Esophagus squamous epithelium (tissue), 5 donors: ENCODE data around the gene RXFP4. TPM values are rescaled to one million over a fixed set of nuclear protein-coding genes. Genes with fewer than 3 reads are reported as not detected.

Source experiments
- DNase-seq: peaks from one replicate; lab custom pipeline; 2025; lab: John Stamatoyannopoulos, UW
- H3K27ac ChIP-seq, 4 donors: fragments of 200-600 bp; sonication (generic); one replicate each; pipeline ENCODE4 v1.5.1; 2016 to 2019; ENCODE audit warnings: mild to moderate bottlenecking in 1 of 4
- H3K27me3 ChIP-seq, 4 donors: fragments of 200-600 bp; sonication (generic); 1 replicate in 3 of 4; 2 replicates in 1 of 4; pipeline versions ENCODE4 v1.5.1 to v1.6.0; 2017 to 2021; ENCODE audit warnings: antibody characterized with exemption in 1 of 4
- H3K36me3 ChIP-seq, 3 donors: fragments of 200-600 bp; sonication (generic); one replicate each; pipeline ENCODE4 v1.5.1; 2016 to 2019
- H3K4me1 ChIP-seq, 3 donors: fragments of 200-600 bp; sonication (generic); one replicate each; pipeline ENCODE4 v1.5.1; 2017 to 2019
- H3K4me3 ChIP-seq, 4 donors: fragments of 200-600 bp; sonication (generic); 1 replicate in 3 of 4; 2 replicates in 1 of 4; pipeline ENCODE4 v1.5.1; 2016 to 2019; ENCODE audit warnings: mild to moderate bottlenecking in 2 of 4, moderate library complexity in 1 of 4
- H3K9me3 ChIP-seq, 3 donors: fragments of 200-600 bp; sonication (generic); one replicate each; pipeline ENCODE4 v1.5.1; 2016 to 2019
- CTCF ChIP-seq, 6 experiments: fragments of 450-650 bp in 4 of 6; fragments of 200-600 bp in 2 of 6; sonication (generic) in 2 of 6; IDR thresholded peaks; one replicate each; pipeline ENCODE4 v1.5.1; 2016 to 2019; ENCODE audit warnings: antibody characterized with exemption in 6 of 6, mild to moderate bottlenecking in 4 of 6, moderate library complexity in 4 of 6
- POLR2A ChIP-seq, 4 donors: fragments of 450-650 bp; IDR thresholded peaks; one replicate each; pipeline ENCODE4 v1.6.1; 2017; ENCODE audit warnings: antibody characterized with exemption in 4 of 4, mild to moderate bottlenecking in 4 of 4, moderate library complexity in 3 of 4
- WGBS, 2 donors: methylation state at CpG; one replicate each; pipeline ENCODE4 v1.1.5; 2018; 5-methylcytosine and 5-hydroxymethylcytosine counted together
- intact Hi-C: fragments of 100-400 bp; cut with DNase I; formaldehyde crosslinking; loops from one replicate; pipeline ENCODE4 v1.15.0; 2022
- total RNA-seq, 4 donors: library from RNA; depleted of rRNA; stranded (reverse); fragments of >200 nt; gene quantifications; one replicate each; pipeline ENCODE4 v1.1.0, GENCODE V29; 2016
- donor health status: DM: yes; HTN: yes; CAD: no.

Gene RXFP4
- total RNA-seq, 4 donors from 2014 or later = not detected

DNA sequence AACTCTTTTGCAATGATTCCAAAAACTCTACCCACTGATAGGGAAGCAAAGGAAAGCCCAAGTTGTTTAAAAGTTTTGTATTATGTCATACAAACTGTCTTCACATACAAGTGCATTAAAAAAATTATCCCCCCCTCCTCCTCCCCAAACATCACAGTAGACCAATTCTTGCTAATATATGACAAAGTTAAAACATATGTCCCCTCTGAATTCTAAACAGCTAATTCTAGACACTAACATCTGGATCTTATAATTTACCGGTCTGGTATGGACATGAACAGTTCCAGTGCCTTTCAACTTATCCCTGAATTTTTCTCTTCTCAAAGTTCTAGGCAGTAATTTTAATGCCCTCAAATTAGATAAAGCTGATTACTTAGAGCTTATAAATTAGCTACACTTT lies 43.7 kb upstream of the RXFP4 start:
- no peak overlapping the region for H3K4me3 ChIP-seq
- no peak for TF ChIP-seq CTCF (IDR thresholded peaks at IDR 0.05)
- TF ChIP-seq POLR2A (IDR thresholded peaks at IDR 0.05) = no peak
- peaks cover 0 to 17% (median 11%) of the 10 kb centered on the region in 3 donors for H3K4me1 ChIP-seq
- intact Hi-C loops = no loop called here
- WGBS, 2 donors = 73 to 97% methylated on average over 1 of the region's 1 CpG
- DNase-seq = no peak
- H3K36me3 ChIP-seq = peaks cover 23 to 76% (median 39%) of the 10 kb centered on the region in 3 donors
- H3K9me3 ChIP-seq = no peaks in the 10 kb centered on the region
- no peaks in the 10 kb centered on the region for H3K27me3 ChIP-seq
- H3K27ac ChIP-seq = no peak overlapping the region

DNA sequence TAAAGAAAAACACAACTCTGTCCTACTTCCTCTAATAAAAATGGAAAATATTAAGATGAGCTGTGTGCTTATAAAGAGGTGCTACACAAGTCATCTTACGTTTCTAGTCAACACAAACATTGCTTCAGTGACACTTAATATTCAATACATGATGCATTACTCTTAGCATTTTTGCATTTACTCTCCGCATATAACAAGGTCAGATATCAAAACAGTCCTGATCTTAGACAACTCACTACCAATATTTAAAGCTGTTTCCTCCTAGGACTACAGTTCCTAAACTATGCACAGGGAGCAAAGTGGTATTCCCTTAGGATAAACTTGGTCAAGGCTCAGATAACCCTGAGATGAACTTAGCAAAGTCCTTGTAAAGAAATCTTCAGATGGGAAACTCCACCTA lies 42.5 kb upstream of the RXFP4 start:
- TF ChIP-seq POLR2A (IDR thresholded peaks at IDR 0.05) (no peak), CTCF (IDR thresholded peaks at IDR 0.05) (no peak)
- Histone ChIP-seq H3K9me3 (no peaks in the 10 kb centered on the region), H3K27me3 (no peaks in the 10 kb centered on the region), H3K4me1 (peaks cover 0 to 6% (median 2%) of the 10 kb centered on the region in 3 donors), H3K4me3 (no peak overlapping the region), H3K27ac (no peak overlapping the region), H3K36me3 (peaks cover 32 to 87% (median 51%) of the 10 kb centered on the region in 3 donors)
- WGBS, 2 donors = 61 to 74% methylated on average over 2 of the region's 2 CpGs
- intact Hi-C loops = no loop called here
- no peak for DNase-seq

GRCh38 chr1:155899683-155900082 lies 41.8 kb upstream of the RXFP4 start:
- H3K4me3 ChIP-seq = no peak overlapping the region
- no peak overlapping the region for H3K27ac ChIP-seq
- WGBS, 2 donors = 97 to 100% methylated on average over 2 of the region's 2 CpGs
- no peak for DNase-seq
- H3K36me3 ChIP-seq = peaks cover 35 to 95% (median 58%) of the 10 kb centered on the region in 3 donors
- TF ChIP-seq CTCF (IDR thresholded peaks at IDR 0.05) (no peak), POLR2A (IDR thresholded peaks at IDR 0.05) (no peak)
- H3K4me1 ChIP-seq = no peaks in the 10 kb centered on the region
- no peaks in the 10 kb centered on the region for H3K9me3 ChIP-seq
- H3K27me3 ChIP-seq = no peaks in the 10 kb centered on the region
- intact Hi-C loops = no loop called here

DNA sequence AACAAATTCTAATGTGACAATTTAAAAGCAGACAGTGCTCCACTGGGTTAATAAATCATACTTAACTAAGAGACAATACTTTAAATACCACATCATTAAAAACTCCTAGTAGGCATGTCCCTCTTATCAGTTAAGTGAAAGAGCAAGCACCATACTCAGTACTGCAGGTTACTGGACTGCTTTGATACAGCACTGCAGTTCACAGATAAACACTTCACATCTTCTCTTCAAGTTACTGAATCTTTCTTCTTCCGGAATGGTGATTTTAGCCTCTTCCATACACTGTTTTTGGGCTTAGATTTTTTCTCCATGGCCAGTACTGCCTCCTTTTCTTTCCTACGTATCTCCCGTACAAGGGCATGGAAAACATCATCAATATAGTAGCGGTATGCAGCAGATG lies 41.3 kb upstream of the RXFP4 start:
- intact Hi-C loops = no loop called here
- WGBS, 2 donors = 85 to 95% methylated on average over 4 of the region's 4 CpGs
- Histone ChIP-seq H3K9me3 (no peaks in the 10 kb centered on the region), H3K27me3 (no peaks in the 10 kb centered on the region), H3K4me3 (no peak overlapping the region), H3K4me1 (no peaks in the 10 kb centered on the region), H3K27ac (no peak overlapping the region), H3K36me3 (peaks cover 35 to 100% (median 62%) of the 10 kb centered on the region in 3 donors)
- no peak for TF ChIP-seq CTCF (IDR thresholded peaks at IDR 0.05)
- no peak for DNase-seq

DNA sequence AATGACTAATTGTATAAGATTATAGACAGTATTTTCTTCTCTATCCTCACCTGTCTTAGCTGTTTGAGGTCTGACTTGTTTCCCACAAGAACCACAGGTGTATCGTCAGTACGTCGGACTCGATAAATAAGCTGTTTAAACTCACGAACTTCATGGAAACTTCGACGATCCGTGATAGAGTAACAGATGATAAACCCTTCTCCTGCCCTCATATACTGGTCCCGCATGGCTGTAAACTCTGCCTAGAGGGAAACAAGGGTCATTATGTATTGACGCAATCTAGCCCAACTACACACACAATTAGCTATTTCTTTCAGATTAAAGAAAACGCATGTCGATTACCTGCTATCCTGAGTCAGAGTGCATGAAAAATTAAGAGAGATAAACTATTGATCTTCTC lies 37.2 kb upstream of the RXFP4 start:
- Histone ChIP-seq H3K27me3 (no peaks in the 10 kb centered on the region), H3K4me3 (no peak overlapping the region), H3K27ac (no peak overlapping the region), H3K9me3 (no peaks in the 10 kb centered on the region), H3K4me1 (peaks cover 1 to 12% (median 3%) of the 10 kb centered on the region in 3 donors), H3K36me3 (peaks cover 47 to 100% (median 80%) of the 10 kb centered on the region in 3 donors)
- TF ChIP-seq POLR2A (IDR thresholded peaks at IDR 0.05) (no peak), CTCF (IDR thresholded peaks at IDR 0.05) (no peak)
- intact Hi-C loops = no loop called here
- DNase-seq = no peak
- 90 to 95% methylated on average over 12 of the region's 12 CpGs for WGBS, 2 donors
